OCI-LY1 (cell line): ENCODE data around the gene TOP2A.

Experiments
- EZH2 ChIP-seq: fragments of 200-600 bp; sonication (generic), shearing (Covaris generic); IDR thresholded peaks from 2 replicates; pipeline ENCODE4 v1.8.0; 2017; ENCODE audit warnings: borderline replicate concordance, mixed run types, mild to moderate bottlenecking, antibody characterized with exemption, low read length, moderate library complexity, mixed read lengths
- TF ChIP-seq, protein P1 (sequence below): fragments of 200-600 bp; sonication (generic), shearing (Covaris generic); IDR thresholded peaks from 2 replicates; pipeline ENCODE4 v1.5.1; 2017; ENCODE audit warnings: mild to moderate bottlenecking, antibody characterized with exemption, low read length, moderate library complexity, mixed read lengths

DNA sequence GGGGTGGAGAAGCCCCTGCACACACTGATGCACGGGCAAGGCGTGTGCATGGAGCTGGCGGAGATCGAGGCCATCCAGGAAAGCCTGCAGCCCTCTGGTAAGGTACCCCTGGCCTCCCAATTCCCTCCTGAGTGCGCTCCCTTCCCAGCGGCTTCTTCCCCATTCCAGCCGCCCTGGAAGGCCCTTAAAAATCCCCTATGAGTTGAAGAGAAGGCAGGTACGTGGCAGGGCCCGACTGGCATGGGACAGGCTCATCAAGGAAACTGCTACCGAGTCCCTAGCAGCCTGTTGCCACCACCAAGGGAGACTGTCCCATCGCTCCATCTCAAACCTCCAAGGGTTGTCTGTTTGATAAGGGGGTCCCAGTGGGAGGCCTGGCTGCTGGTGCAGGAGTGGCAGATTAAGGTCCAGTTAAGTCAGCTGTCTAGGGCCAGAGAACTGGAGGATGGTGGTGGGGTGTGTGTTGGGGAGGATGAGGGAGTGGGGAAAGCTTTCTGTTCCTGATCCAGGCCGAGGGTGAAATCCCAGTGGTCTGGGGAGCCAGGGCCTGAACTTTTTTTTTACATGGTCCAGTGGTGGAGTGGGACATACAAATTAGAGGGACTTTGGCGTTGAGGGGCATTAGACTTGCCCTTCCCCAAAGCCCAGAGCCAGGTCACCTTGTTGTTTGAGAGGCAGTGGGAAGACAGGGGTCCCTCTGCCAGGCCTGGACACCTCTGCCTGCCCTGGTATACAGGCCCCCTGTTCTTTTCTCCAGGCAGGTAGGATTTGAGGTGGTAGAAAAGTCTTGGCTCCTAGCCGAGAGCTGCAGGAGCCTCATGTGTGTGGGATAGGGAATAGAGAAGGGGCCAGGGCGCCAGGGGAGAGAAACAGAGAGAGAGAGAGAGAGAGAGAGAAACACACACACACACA lies 26.5 kb upstream of the TOP2A start:
- TF ChIP-seq, protein P1, sequence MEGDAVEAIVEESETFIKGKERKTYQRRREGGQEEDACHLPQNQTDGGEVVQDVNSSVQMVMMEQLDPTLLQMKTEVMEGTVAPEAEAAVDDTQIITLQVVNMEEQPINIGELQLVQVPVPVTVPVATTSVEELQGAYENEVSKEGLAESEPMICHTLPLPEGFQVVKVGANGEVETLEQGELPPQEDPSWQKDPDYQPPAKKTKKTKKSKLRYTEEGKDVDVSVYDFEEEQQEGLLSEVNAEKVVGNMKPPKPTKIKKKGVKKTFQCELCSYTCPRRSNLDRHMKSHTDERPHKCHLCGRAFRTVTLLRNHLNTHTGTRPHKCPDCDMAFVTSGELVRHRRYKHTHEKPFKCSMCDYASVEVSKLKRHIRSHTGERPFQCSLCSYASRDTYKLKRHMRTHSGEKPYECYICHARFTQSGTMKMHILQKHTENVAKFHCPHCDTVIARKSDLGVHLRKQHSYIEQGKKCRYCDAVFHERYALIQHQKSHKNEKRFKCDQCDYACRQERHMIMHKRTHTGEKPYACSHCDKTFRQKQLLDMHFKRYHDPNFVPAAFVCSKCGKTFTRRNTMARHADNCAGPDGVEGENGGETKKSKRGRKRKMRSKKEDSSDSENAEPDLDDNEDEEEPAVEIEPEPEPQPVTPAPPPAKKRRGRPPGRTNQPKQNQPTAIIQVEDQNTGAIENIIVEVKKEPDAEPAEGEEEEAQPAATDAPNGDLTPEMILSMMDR, result no peak
- TF ChIP-seq EZH2, result no peak
